ENCODE measurements around the gene DIPK1B. TPM values are rescaled to one million over a fixed set of nuclear protein-coding genes. Genes with fewer than 3 reads are reported as not detected.

The DIPK1B gene
- total RNA-seq, 1 experiment from 2014 or later, result 4.0 TPM

DNA sequence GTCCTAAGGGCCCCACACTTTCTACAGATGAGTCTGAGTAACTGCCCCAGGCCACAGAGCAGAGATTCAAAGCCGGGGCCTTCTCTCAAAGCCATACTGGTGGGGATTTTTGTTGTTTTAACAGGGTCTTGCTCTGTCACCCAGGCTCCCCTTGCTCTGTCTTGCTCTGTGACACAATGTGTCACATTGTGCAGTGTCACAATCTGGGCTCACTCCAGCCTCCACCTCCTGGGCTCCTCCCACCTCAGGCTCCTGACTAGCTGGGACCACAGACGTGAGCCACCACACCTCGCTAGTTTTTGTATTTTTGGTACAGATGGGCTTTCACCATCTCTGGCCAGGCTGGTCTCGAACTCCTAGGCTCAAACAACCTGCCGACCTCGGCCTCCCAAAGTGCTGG lies 33.7 kb upstream of the DIPK1B start:
- DNase-seq, result no peak
- Mint-ChIP-seq H3K27ac (ENCODE audit: unreplicated experiment) (no peak overlapping the region), H3K9me3 (ENCODE audit: low read depth, unreplicated experiment) (no peaks in the 10 kb centered on the region), H3K27me3 (ENCODE audit: unreplicated experiment) (no peaks in the 10 kb centered on the region), H3K36me3 (ENCODE audit: insufficient read depth, unreplicated experiment) (peaks cover 6% of the 10 kb centered on the region), H3K4me3 (ENCODE audit: low read depth, unreplicated experiment) (no peak overlapping the region), H3K4me1 (ENCODE audit: low read depth, unreplicated experiment) (no peaks in the 10 kb centered on the region)
- TF ChIP-seq CTCF (IDR thresholded peaks at IDR 0.05; ENCODE audit: unreplicated experiment), result no peak
- BruUV-seq (replicated peaks), result no TSS peak
- intact Hi-C loops (cut with micrococcal nuclease; ENCODE audit: unreplicated experiment), result no loop called here
- CTCF ChIA-PET, result no interaction called here

GRCh38 chr9:136679431-136679941 lies 32.9 kb upstream of the DIPK1B start:
- no peak for DNase-seq
- no TSS peak for BruUV-seq (replicated peaks)
- CTCF ChIA-PET, result no interaction called here
- no peaks in the 10 kb centered on the region for H3K27me3 Mint-ChIP-seq (ENCODE audit: unreplicated experiment)
- TF ChIP-seq CTCF (IDR thresholded peaks at IDR 0.05; ENCODE audit: unreplicated experiment), result no peak
- no peaks in the 10 kb centered on the region for H3K9me3 Mint-ChIP-seq (ENCODE audit: low read depth, unreplicated experiment)
- H3K36me3 Mint-ChIP-seq (ENCODE audit: insufficient read depth, unreplicated experiment), result no peaks in the 10 kb centered on the region
- H3K27ac Mint-ChIP-seq (ENCODE audit: unreplicated experiment), result no peak overlapping the region
- H3K4me3 Mint-ChIP-seq (ENCODE audit: low read depth, unreplicated experiment), result no peak overlapping the region
- H3K4me1 Mint-ChIP-seq (ENCODE audit: low read depth, unreplicated experiment), result no peaks in the 10 kb centered on the region
- intact Hi-C loops (cut with micrococcal nuclease; ENCODE audit: unreplicated experiment), result no loop called here

DNA sequence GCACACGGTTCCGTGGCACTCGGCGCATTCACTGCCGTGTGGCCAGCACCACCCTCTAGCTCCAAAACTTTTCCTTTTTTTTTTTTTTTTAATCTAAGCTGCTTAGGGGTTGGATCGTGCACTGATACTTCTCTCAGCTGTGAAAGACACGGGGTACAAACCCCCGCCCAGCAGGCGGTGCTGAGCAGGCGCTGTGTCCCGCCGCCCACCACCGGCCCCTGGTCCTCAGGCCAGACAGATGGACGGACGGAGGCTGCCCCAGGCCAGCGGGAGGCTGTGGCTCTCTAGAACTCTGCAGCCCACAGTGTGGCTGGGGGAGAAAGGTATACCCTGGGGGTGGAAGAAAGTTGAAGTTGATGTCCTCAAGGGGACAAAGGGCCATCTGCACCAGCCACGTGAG lies 31.3 kb upstream of the DIPK1B start:
- H3K27ac Mint-ChIP-seq (ENCODE audit: unreplicated experiment), result no peak overlapping the region
- H3K4me3 Mint-ChIP-seq (ENCODE audit: low read depth, unreplicated experiment), result no peak overlapping the region
- no peaks in the 10 kb centered on the region for H3K4me1 Mint-ChIP-seq (ENCODE audit: low read depth, unreplicated experiment)
- no peak for TF ChIP-seq CTCF (IDR thresholded peaks at IDR 0.05; ENCODE audit: unreplicated experiment)
- DNase-seq, result no peak
- CTCF ChIA-PET, result no interaction called here
- peaks cover 6% of the 10 kb centered on the region for H3K36me3 Mint-ChIP-seq (ENCODE audit: insufficient read depth, unreplicated experiment)
- BruUV-seq (replicated peaks), result no TSS peak
- no peaks in the 10 kb centered on the region for H3K9me3 Mint-ChIP-seq (ENCODE audit: low read depth, unreplicated experiment)
- intact Hi-C loops (cut with micrococcal nuclease; ENCODE audit: unreplicated experiment), result no loop called here
- no peaks in the 10 kb centered on the region for H3K27me3 Mint-ChIP-seq (ENCODE audit: unreplicated experiment)

DNA sequence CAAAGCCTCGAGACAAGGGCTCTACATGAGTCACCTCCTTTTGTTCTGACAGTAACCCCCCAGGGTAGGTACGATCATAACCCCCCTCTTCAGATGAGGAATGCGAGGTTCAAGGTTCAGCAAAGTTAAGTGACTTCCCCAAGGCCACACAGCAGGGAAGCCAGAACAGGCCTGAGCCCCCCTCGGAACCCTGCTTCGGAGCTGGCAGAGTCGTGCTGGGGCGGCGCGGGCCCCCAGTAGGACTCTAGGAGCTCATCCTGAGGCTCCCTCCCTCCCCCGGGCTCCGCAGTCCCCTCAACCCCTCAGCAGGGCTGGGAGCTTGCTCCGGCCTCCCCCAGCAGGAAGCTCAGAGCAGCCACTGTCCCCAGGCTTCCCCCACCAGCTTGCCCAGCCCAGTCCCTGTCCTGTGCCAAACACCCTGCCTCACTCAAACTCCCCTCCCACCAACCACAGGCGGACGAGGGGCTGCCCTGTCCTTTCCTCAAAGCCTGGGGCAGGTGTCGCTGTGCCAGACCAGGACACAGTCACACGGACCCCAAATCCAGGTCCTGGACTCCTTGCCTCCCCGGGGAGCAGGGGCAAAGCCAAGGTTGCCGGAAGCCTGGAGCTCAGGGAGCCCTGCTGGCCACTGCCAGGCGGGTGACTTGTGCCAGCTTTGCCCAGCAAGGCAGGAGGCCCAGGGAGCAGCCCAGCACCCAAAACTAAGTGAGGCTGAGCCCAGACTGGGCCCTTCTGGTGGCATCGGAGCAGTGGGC lies 30.2 kb upstream of the DIPK1B start:
- CTCF ChIA-PET, result no interaction called here
- Mint-ChIP-seq H3K36me3 (ENCODE audit: insufficient read depth, unreplicated experiment) (peaks cover 17% of the 10 kb centered on the region), H3K9me3 (ENCODE audit: low read depth, unreplicated experiment) (no peaks in the 10 kb centered on the region), H3K27ac (ENCODE audit: unreplicated experiment) (no peak overlapping the region), H3K27me3 (ENCODE audit: unreplicated experiment) (no peaks in the 10 kb centered on the region), H3K4me1 (ENCODE audit: low read depth, unreplicated experiment) (no peaks in the 10 kb centered on the region), H3K4me3 (ENCODE audit: low read depth, unreplicated experiment) (no peak overlapping the region)
- intact Hi-C loops (cut with micrococcal nuclease; ENCODE audit: unreplicated experiment), result no loop called here
- BruUV-seq (replicated peaks), result no TSS peak
- no peak for TF ChIP-seq CTCF (IDR thresholded peaks at IDR 0.05; ENCODE audit: unreplicated experiment)
- DNase-seq, result no peak
